Nephron progenitor cell (in vitro differentiated cells): ENCODE results near the gene SMURF2.

Source experiments
- DNase-seq: peaks from one replicate; pipeline ENCODE4 v3.0.0; 2021
- H3K27ac Mint-ChIP-seq: 2 replicates; pipeline ENCODE4 v1.8.0; 2021; ENCODE audit warnings: mild to moderate bottlenecking, moderate library complexity, mixed read lengths
- H3K27me3 Mint-ChIP-seq: 2 replicates; pipeline ENCODE4 v1.8.0; 2021; ENCODE audit warnings: mild to moderate bottlenecking, low read depth, mixed read lengths; ENCODE audit not compliant: poor library complexity
- H3K36me3 Mint-ChIP-seq: 2 replicates; pipeline ENCODE4 v1.8.0; 2021; ENCODE audit warnings: low read depth, mixed read lengths
- H3K4me1 Mint-ChIP-seq: 2 replicates; pipeline ENCODE4 v1.8.0; 2021; ENCODE audit warnings: mixed read lengths
- H3K4me3 Mint-ChIP-seq: 2 replicates; pipeline ENCODE4 v1.8.0; 2021; ENCODE audit warnings: mild to moderate bottlenecking, moderate library complexity, mixed read lengths
- H3K9me3 Mint-ChIP-seq: 2 replicates; pipeline ENCODE4 v1.8.0; 2021; ENCODE audit warnings: mild to moderate bottlenecking, moderate library complexity, mixed read lengths
- CTCF ChIP-seq: fragments of 200-600 bp; sonication (generic); IDR thresholded peaks from 2 replicates; pipeline ENCODE4 v1.5.0; 2021; ENCODE audit warnings: antibody characterized with exemption

The SMURF2 gene

DNA sequence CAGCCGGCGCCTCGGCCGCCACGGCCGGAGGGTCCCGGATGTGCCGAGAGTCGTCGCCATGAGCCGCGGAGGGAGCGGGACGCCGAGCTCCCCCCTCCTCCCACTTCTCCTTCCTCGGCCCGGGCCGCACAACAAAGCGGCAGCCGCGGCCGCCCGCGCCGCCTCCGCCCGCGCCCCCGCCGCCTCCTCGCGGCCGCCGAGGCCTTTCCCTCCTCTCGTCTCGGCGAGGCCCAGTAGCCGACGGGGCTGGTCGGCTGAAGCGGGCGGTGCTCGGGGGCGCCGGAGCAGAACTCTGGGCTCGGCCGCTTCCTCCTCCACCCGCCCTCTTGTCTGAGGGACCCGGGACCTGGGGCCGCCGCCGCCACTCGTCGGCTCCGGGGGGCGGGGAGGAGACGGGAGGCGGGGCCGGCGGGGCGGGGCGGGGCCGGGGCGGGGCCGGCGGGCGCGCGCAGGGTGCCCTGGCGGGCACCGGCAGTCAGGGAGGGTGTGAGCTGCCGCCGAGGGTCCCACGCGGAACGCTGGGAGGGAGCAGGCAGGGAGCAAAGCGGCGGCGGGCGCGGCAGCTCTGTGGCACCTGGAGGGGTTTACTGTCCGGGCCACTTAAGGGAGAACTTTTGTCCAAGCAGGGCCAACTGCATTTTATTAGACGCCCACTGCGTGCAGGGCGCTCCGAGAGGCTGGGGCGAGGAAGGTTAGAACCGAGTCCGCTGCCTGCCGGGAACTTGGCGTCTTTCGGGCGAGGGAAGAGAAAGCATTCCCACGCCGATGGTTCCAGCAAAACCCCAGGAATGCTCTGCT is at the start of gene SMURF2:
SMURF2 (minus strand) TSS at position 332 of the 798 bp plus-strand sequence. CDS start 427 bp downstream, outside the sequence.
- no peak for TF ChIP-seq CTCF
- Mint-ChIP-seq H3K27ac (peak within 1 kb of the TSS; percentile 92), H3K4me3 (peak within 1 kb of the TSS; percentile 100), H3K4me1 (peaks cover 46% of the 10 kb centered on the region), H3K27me3 (peaks cover 10% of the 10 kb centered on the region), H3K9me3 (no peaks in the 10 kb centered on the region), H3K36me3 (peaks cover 6% of the 10 kb centered on the region)
- peak; percentile 84 for DNase-seq

DNA sequence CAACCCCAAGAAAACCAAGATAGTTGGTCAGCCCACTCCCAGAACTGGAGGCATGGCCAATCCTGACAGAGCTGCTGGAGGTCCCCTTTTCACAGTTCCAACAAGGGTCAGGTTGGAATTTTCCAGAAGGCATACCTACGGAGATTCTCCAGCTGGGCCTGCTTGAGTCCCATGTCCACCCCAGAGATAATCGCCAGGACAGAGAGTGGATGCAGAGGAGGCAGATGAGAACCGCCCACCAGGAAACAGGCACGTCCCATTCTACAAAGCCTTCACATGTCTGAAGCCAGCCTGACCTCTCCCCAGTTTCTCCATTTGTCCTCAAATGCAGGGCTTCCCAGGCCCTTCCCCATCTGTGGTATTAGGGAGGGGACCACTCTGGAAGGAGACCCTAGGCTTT is 47.4 kb upstream of the SMURF2 start:
- Mint-ChIP-seq H3K27ac (peak overlapping the region; percentile 82), H3K9me3 (no peaks in the 10 kb centered on the region), H3K36me3 (no peaks in the 10 kb centered on the region), H3K4me1 (peaks cover 55% of the 10 kb centered on the region), H3K4me3 (no peak overlapping the region), H3K27me3 (peaks cover 9% of the 10 kb centered on the region)
- DNase-seq = no peak
- TF ChIP-seq CTCF = no peak

DNA sequence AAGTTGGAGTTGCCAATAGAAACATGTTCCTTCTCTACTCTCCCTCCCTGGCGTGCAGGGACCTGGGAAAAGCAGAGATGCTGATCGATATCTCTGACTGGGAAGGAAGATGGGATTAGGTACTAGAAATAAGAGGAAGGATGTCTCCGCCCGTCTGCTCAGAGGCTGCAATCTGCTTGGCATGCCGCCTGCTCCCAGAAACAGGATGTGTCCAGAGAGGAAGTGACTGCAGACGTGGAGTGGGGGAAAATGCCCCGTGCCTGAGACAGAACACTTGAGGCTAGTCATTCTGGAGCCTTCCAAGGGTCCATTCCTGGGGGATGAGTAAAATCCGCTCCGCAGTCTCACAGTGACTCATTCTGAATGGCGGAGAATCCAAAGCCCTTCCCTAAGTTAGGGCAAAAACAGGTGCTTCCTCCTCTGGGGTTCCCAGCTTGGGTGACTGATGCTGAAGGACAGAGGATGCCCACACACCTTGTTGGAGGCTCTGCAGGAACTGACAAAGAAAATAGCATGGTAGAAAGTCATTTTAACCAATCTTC is 45.0 kb upstream of the SMURF2 start:
- H3K27ac Mint-ChIP-seq = no peak overlapping the region
- H3K9me3 Mint-ChIP-seq = no peaks in the 10 kb centered on the region
- H3K4me1 Mint-ChIP-seq = peaks cover 41% of the 10 kb centered on the region
- H3K27me3 Mint-ChIP-seq = peaks cover 8% of the 10 kb centered on the region
- no peak for TF ChIP-seq CTCF
- H3K4me3 Mint-ChIP-seq = no peak overlapping the region
- no peaks in the 10 kb centered on the region for H3K36me3 Mint-ChIP-seq
- DNase-seq = no peak

DNA sequence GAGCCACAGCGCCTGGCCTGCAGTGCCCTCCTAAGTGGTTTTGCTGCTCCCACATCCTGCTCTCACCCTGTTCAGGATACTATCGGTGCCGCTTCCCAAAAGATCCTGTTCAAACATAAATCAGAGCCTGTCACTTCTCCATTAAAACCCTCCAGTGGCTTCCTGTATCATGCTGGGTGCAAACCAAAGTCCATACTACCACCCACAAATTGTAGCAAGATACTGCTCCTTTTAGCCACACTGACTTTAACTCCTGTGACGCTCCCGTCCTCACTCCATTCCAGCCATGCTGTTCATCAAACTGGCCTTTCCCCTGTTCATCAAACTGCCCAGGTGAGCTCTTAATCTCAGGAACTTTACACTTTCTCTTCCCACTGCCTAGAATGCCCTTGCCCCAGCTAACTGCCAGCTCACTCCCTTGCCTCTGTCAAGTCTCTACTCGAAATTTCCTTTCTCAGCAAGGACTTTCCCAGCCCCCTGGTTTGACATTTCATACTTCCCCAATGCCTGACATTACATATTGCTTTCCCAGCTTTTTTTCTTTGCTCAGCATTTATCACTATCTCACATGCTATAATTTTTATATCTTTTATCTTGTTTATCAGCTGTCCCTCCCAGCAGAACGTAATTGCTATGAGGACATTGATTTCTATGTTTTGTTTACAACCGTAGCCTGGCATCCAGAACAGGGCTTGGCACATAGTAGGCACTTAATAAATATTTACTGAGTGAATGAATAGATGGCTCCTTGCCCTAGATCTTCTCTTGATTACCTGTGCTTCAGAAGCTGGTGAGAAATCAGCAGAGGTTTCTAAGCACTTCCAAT is 44.3 kb upstream of the SMURF2 start:
- Mint-ChIP-seq H3K4me1 (peaks cover 37% of the 10 kb centered on the region), H3K4me3 (no peak overlapping the region), H3K36me3 (no peaks in the 10 kb centered on the region), H3K27me3 (peaks cover 8% of the 10 kb centered on the region), H3K27ac (no peak overlapping the region), H3K9me3 (no peaks in the 10 kb centered on the region)
- no peak for DNase-seq
- no peak for TF ChIP-seq CTCF

GRCh38 chr17:64702815-64703214 is 40.7 kb upstream of the SMURF2 start:
- peaks cover 17% of the 10 kb centered on the region for H3K27me3 Mint-ChIP-seq
- no peak for DNase-seq
- no peak for TF ChIP-seq CTCF
- H3K36me3 Mint-ChIP-seq = no peaks in the 10 kb centered on the region
- H3K4me3 Mint-ChIP-seq = no peak overlapping the region
- H3K9me3 Mint-ChIP-seq = no peaks in the 10 kb centered on the region
- H3K27ac Mint-ChIP-seq = no peak overlapping the region
- H3K4me1 Mint-ChIP-seq = peaks cover 14% of the 10 kb centered on the region
